OCI-LY1 (cell line): ENCODE measurements around the gene CCNG2.

Source experiments
- H2AFZ ChIP-seq: fragments of 200-600 bp; sonication (generic), shearing (Covaris generic); 2 replicates; pipeline ENCODE4 v1.6.0; 2014; ENCODE audit warnings: antibody characterized with exemption, mild to moderate bottlenecking, low read length
- H3F3A ChIP-seq: fragments of 200-600 bp; sonication (generic), shearing (Covaris generic); 2 replicates; pipeline ENCODE4 v1.6.0; 2014; ENCODE audit warnings: mild to moderate bottlenecking, antibody characterized with exemption, low read length, moderate library complexity; ENCODE audit not compliant: insufficient read depth
- H3K27ac ChIP-seq: fragments of 200-600 bp; sonication (generic); 2 replicates; pipeline ENCODE4 v1.5.1; 2014; ENCODE audit warnings: low read length, mixed run types, mild to moderate bottlenecking, low read depth; ENCODE audit not compliant: poor library complexity, severe bottlenecking
- H3K27me3 ChIP-seq: fragments of 200-600 bp; sonication (generic); 2 replicates; pipeline ENCODE4 v1.6.0; 2014; ENCODE audit warnings: antibody characterized with exemption, mild to moderate bottlenecking, low read length, moderate library complexity; ENCODE audit not compliant: insufficient read depth
- H3K36me3 ChIP-seq: fragments of 200-600 bp; sonication (generic); 2 replicates; pipeline ENCODE4 v1.6.1; 2014; ENCODE audit warnings: mild to moderate bottlenecking, antibody characterized with exemption, low read length, moderate library complexity, mixed read lengths; ENCODE audit not compliant: insufficient read depth
- H3K4me1 ChIP-seq: fragments of 200-600 bp; sonication (generic); 2 replicates; pipeline ENCODE4 v1.5.1; 2014; ENCODE audit warnings: mild to moderate bottlenecking, low read length, moderate library complexity; ENCODE audit not compliant: insufficient read depth, severe bottlenecking
- H3K4me2 ChIP-seq: fragments of 200-600 bp; sonication (generic), shearing (Covaris generic); 2 replicates; pipeline ENCODE4 v1.6.1; 2014; ENCODE audit warnings: low read length
- H3K4me3 ChIP-seq: fragments of 200-600 bp; sonication (generic); 2 replicates; pipeline ENCODE4 v1.5.1; 2014; ENCODE audit warnings: low read length, low read depth, mild to moderate bottlenecking, mixed read lengths; ENCODE audit not compliant: poor library complexity, severe bottlenecking
- H3K79me2 ChIP-seq: fragments of 200-600 bp; shearing (Covaris generic); 2 replicates; pipeline ENCODE4 v1.6.1; 2016; ENCODE audit warnings: mixed run types, low read length, mixed read lengths; ENCODE audit not compliant: insufficient read depth
- H3K9ac ChIP-seq: fragments of 200-600 bp; sonication (generic), shearing (Covaris generic); 2 replicates; pipeline ENCODE4 v1.6.1; 2014; ENCODE audit warnings: mild to moderate bottlenecking, low read length, mixed read lengths
- H3K9me2 ChIP-seq: fragments of 200-600 bp; sonication (generic), shearing (Covaris generic); 2 replicates; pipeline ENCODE4 v1.6.1; 2014; ENCODE audit warnings: low read depth, mild to moderate bottlenecking, low read length, mixed read lengths
- H3K9me3 ChIP-seq: fragments of 200-600 bp; shearing (Covaris generic); 2 replicates; pipeline ENCODE4 v1.6.1; 2014; ENCODE audit warnings: low read length, mixed read lengths
- H4K20me1 ChIP-seq: fragments of 200-600 bp; sonication (generic), shearing (Covaris generic); 2 replicates; pipeline ENCODE4 v1.6.0; 2016; ENCODE audit warnings: mild to moderate bottlenecking, low read length; ENCODE audit not compliant: insufficient read depth
- EZH2 ChIP-seq: fragments of 200-600 bp; sonication (generic), shearing (Covaris generic); IDR thresholded peaks from 2 replicates; pipeline ENCODE4 v1.8.0; 2017; ENCODE audit warnings: borderline replicate concordance, mixed run types, mild to moderate bottlenecking, antibody characterized with exemption, low read length, moderate library complexity, mixed read lengths
- TF ChIP-seq, protein P1 (sequence below): fragments of 200-600 bp; sonication (generic), shearing (Covaris generic); IDR thresholded peaks from 2 replicates; pipeline ENCODE4 v1.5.1; 2017; ENCODE audit warnings: mild to moderate bottlenecking, antibody characterized with exemption, low read length, moderate library complexity, mixed read lengths

The CCNG2 gene

DNA sequence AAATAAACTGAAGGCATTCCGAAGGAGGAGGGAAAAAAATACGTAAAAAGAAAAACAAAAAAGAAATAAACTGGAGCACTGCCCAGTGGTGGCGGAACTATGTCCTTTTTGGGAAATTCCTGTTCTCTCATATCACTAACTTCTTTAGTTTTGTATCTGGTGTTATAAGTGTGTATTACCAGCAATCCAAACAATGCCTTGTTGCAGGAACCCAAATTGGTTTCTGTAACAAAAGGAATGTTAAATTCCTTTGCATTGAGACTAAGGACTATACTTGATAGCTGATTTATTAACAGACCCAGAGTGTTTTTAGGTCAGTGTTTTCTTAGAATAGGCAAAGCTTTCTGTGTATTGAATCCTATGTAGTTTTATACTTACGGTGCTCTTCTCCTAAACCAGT lies 6.6 kb downstream of the CCNG2 start:
- TF ChIP-seq, protein P1, sequence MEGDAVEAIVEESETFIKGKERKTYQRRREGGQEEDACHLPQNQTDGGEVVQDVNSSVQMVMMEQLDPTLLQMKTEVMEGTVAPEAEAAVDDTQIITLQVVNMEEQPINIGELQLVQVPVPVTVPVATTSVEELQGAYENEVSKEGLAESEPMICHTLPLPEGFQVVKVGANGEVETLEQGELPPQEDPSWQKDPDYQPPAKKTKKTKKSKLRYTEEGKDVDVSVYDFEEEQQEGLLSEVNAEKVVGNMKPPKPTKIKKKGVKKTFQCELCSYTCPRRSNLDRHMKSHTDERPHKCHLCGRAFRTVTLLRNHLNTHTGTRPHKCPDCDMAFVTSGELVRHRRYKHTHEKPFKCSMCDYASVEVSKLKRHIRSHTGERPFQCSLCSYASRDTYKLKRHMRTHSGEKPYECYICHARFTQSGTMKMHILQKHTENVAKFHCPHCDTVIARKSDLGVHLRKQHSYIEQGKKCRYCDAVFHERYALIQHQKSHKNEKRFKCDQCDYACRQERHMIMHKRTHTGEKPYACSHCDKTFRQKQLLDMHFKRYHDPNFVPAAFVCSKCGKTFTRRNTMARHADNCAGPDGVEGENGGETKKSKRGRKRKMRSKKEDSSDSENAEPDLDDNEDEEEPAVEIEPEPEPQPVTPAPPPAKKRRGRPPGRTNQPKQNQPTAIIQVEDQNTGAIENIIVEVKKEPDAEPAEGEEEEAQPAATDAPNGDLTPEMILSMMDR = no peak
- TF ChIP-seq EZH2 = no peak
- H3K4me1 ChIP-seq = peaks cover 24% of the 10 kb centered on the region
- H3K9ac ChIP-seq = no peak overlapping the region
- H3K4me2 ChIP-seq = no peak overlapping the region
- no peak overlapping the region for H3K4me3 ChIP-seq
- H3K27ac ChIP-seq = no peak overlapping the region
- peaks cover 18% of the 10 kb centered on the region for H3K79me2 ChIP-seq
- H3K36me3 ChIP-seq = peaks cover 98% of the 10 kb centered on the region
- no peaks in the 10 kb centered on the region for H3K9me3 ChIP-seq
- no peaks in the 10 kb centered on the region for H3K9me2 ChIP-seq
- no peak overlapping the region for H2AFZ ChIP-seq
- H3F3A ChIP-seq = no peaks in the 10 kb centered on the region; the same call in 1 of the 2 replicates
- H3K27me3 ChIP-seq = no peaks in the 10 kb centered on the region
- no peaks in the 10 kb centered on the region for H4K20me1 ChIP-seq

DNA sequence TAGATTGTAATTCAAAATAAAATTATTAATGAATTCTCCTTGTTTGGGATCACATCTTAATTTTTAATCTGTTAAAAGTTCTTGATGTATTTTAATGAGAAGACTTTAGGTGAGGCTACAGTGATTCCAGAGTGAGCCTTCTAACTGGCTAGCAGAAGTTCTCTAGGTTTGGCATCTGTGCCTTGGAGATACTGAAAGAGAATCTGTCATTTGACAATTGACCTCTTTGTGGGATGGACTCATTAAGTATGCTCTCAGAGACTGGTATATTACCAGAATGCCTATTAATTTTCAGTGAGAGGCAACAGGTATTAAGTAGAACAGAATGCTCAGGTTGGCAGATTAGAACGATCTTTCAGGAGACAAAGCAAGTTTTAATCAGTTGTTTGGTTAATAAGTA lies 10.2 kb downstream of the CCNG2 start:
- Histone ChIP-seq H3K4me2 (no peak overlapping the region), H3K36me3 (peaks cover 89% of the 10 kb centered on the region), H3K9me3 (no peaks in the 10 kb centered on the region), H3K9ac (no peak overlapping the region), H3F3A (no peaks in the 10 kb centered on the region; the same call in 1 of the 2 replicates), H3K79me2 (no peaks in the 10 kb centered on the region), H2AFZ (no peak overlapping the region), H3K4me1 (peaks cover 4% of the 10 kb centered on the region), H3K27ac (no peak overlapping the region), H3K27me3 (no peaks in the 10 kb centered on the region), H4K20me1 (no peaks in the 10 kb centered on the region), H3K9me2 (no peaks in the 10 kb centered on the region), H3K4me3 (no peak overlapping the region)
- no peak for TF ChIP-seq EZH2
- TF ChIP-seq, protein P1 = no peak

DNA sequence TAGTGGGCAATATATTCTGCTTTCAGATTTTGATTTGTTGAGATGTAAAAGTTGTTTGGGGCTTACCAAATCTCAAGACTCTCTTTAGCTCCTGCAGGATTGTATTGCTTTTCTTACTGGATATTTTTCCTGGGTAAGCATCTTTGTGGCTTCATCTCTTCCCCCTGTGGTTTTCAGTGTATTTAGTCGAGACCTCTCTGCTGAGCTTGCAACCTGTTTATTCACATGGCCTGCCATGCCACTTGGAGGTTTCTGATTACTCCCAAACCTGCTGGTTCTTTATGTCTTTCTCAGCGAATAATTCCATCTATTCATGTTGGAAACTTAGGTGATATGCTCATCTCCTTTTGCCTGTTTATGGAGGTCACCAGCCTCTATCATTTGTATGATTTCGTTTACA lies 10.9 kb downstream of the CCNG2 start:
- Histone ChIP-seq H2AFZ (no peak overlapping the region), H3K9me3 (no peaks in the 10 kb centered on the region), H3K9me2 (no peaks in the 10 kb centered on the region), H3K4me2 (no peak overlapping the region), H3K27me3 (no peaks in the 10 kb centered on the region), H3K79me2 (no peaks in the 10 kb centered on the region), H3K4me3 (no peak overlapping the region), H3K9ac (no peak overlapping the region), H3F3A (no peaks in the 10 kb centered on the region; the same call in 1 of the 2 replicates), H3K4me1 (peaks cover 4% of the 10 kb centered on the region), H3K27ac (no peak overlapping the region), H3K36me3 (peaks cover 82% of the 10 kb centered on the region), H4K20me1 (no peaks in the 10 kb centered on the region)
- TF ChIP-seq EZH2 = no peak
- TF ChIP-seq, protein P1 = no peak
